Bone marrow (tissue), 2 donors: ENCODE measurements around the gene EBF3.
A peak's percentile ranks its signal among the peaks of the same experiment; 100 is the strongest.

ENCODE experiments used
- DNase-seq, 2 donors: peaks; one replicate each; lab custom pipeline; 2025; lab: John Stamatoyannopoulos, UW

Gene EBF3

GRCh38 chr10:129892548-129893052 lies 71.5 kb downstream of the EBF3 start:
- DNase-seq = no peak

- DNase-seq = no peak
Measured at GRCh38 chr10:129891806-129892205, 72.3 kb downstream of the EBF3 start.

GRCh38 chr10:129890170-129890569 lies 73.9 kb downstream of the EBF3 start:
- no peak for DNase-seq

GRCh38 chr10:129888784-129889616 lies 75.1 kb downstream of the EBF3 start:
- DNase-seq = peak in 1 of 2 donors; percentile 3

- DNase-seq = no peak
Measured at GRCh38 chr10:129887986-129888783, 75.9 kb downstream of the EBF3 start.

GRCh38 chr10:129887381-129887905 lies 76.6 kb downstream of the EBF3 start:
- no peak for DNase-seq

GRCh38 chr10:129886263-129886662 lies 77.8 kb downstream of the EBF3 start:
- DNase-seq = no peak

- no peak for DNase-seq
Measured at GRCh38 chr10:129885526-129885925, 78.5 kb downstream of the EBF3 start.

GRCh38 chr10:129884398-129885078 lies 79.5 kb downstream of the EBF3 start:
- no peak for DNase-seq

- peak in 1 of 2 donors; percentile 70 for DNase-seq
Measured at GRCh38 chr10:129883626-129884397, 80.3 kb downstream of the EBF3 start.

- DNase-seq = no peak
Measured at GRCh38 chr10:129883029-129883428, 81.0 kb downstream of the EBF3 start.

- DNase-seq = no peak
Measured at GRCh38 chr10:129882291-129883010, 81.6 kb downstream of the EBF3 start.

- peak in 1 of 2 donors; percentile 3 for DNase-seq
Measured at GRCh38 chr10:129881641-129882040, 82.4 kb downstream of the EBF3 start.

GRCh38 chr10:129880191-129880870 lies 83.7 kb downstream of the EBF3 start:
- DNase-seq = no peak

- no peak for DNase-seq
Measured at GRCh38 chr10:129879655-129880054, 84.4 kb downstream of the EBF3 start.

GRCh38 chr10:129878835-129879234 lies 85.2 kb downstream of the EBF3 start:
- DNase-seq = no peak

- no peak for DNase-seq
Measured at GRCh38 chr10:129877773-129878371, 86.2 kb downstream of the EBF3 start.

GRCh38 chr10:129876838-129877237 lies 87.2 kb downstream of the EBF3 start:
- no peak for DNase-seq

- no peak for DNase-seq
Measured at GRCh38 chr10:129875993-129876726, 87.9 kb downstream of the EBF3 start.
